Glomerular endothelial cell (primary cell): ENCODE data around the gene CYP4A22. TPM values are rescaled to one million over a fixed set of nuclear protein-coding genes. Genes with fewer than 3 reads are reported as not detected.

Source experiments
- total RNA-seq: library from RNA; depleted of rRNA; stranded (reverse); fragments of >200 nt; gene quantifications from 2 replicates; pipeline ENCODE4 v1.2.3, GENCODE V29; 2015

The CYP4A22 gene
- total RNA-seq, 1 donor from 2014 or later = not detected

Other genes starting within 250 kb of the CYP4A22 start
- not detected in 2 replicates for gene CYP4A11, start 196.0 kb upstream of the CYP4A22 start, total RNA-seq
- 1.6 TPM in 1 of 2 replicates, not detected in the other for gene CYP4X1, start 113.8 kb upstream of the CYP4A22 start, total RNA-seq
- not detected in 2 replicates for gene CYP4Z1, start 70.2 kb upstream of the CYP4A22 start, total RNA-seq
- not detected in 2 replicates for gene PDZK1IP1, start 52.6 kb downstream of the CYP4A22 start, total RNA-seq
- 20.4 and 23.2 TPM in 2 replicates for gene TAL1, start 94.8 kb downstream of the CYP4A22 start, total RNA-seq
- 3.8 and 7.8 TPM in 2 replicates for gene STIL, start 176.7 kb downstream of the CYP4A22 start, total RNA-seq
- 82.2 and 88.1 TPM in 2 replicates for gene CMPK1, start 196.3 kb downstream of the CYP4A22 start, total RNA-seq